Fibroblast of peridontal ligament (primary cell): Measurements from ENCODE around the gene PHF2.

ENCODE experiments used
- DNase-seq: peaks from one replicate; pipeline ENCODE4 v3.0.0-alpha.2; 2010; ENCODE audit errors: extremely low read depth

PHF2 gene

GRCh38 chr9:93701494-93702218, 125.3 kb downstream of the PHF2 start:
- no peak for DNase-seq

- DNase-seq, result no peak
These were observed 125.9 kb downstream of the PHF2 start for GRCh38 chr9:93702261-93702660.

- DNase-seq, result no peak
These were observed 132.1 kb downstream of the PHF2 start for GRCh38 chr9:93708289-93708986.

GRCh38 chr9:93708987-93709302, 132.6 kb downstream of the PHF2 start:
- no peak for DNase-seq

- no peak for DNase-seq
These were observed 133.4 kb downstream of the PHF2 start for GRCh38 chr9:93709600-93710369.

GRCh38 chr9:93710370-93710723, 134.0 kb downstream of the PHF2 start:
- no peak for DNase-seq

GRCh38 chr9:93711002-93711401, 134.6 kb downstream of the PHF2 start:
- no peak for DNase-seq

GRCh38 chr9:93712896-93713295, 136.5 kb downstream of the PHF2 start:
- no peak for DNase-seq

GRCh38 chr9:93713716-93714115, 137.3 kb downstream of the PHF2 start:
- no peak for DNase-seq

GRCh38 chr9:93721417-93721965, 145.1 kb downstream of the PHF2 start:
- DNase-seq, result no peak

GRCh38 chr9:93724852-93725251, 148.5 kb downstream of the PHF2 start:
- DNase-seq, result no peak

GRCh38 chr9:93725382-93725781, 149.0 kb downstream of the PHF2 start:
- no peak for DNase-seq

- DNase-seq, result no peak
These were observed 149.8 kb downstream of the PHF2 start for GRCh38 chr9:93726147-93726546.
